NCI-H1048 (cell line): ENCODE results near the gene ALKBH3.

Experiments
- DNase-seq: peaks from one replicate; lab custom pipeline; 2025; lab: John Stamatoyannopoulos, UW

ALKBH3 gene

GRCh38 chr11:43941257-43941994 is 60.8 kb downstream of the ALKBH3 start:
- DNase-seq, result no peak

GRCh38 chr11:43942662-43943371 is 62.2 kb downstream of the ALKBH3 start:
- DNase-seq, result no peak

GRCh38 chr11:43943372-43943930 is 62.8 kb downstream of the ALKBH3 start:
- no peak for DNase-seq

- no peak for DNase-seq
These were observed 63.5 kb downstream of the ALKBH3 start for GRCh38 chr11:43943931-43944751.

- no peak for DNase-seq
These were observed 64.2 kb downstream of the ALKBH3 start for GRCh38 chr11:43944761-43945311.

GRCh38 chr11:43947003-43947500 is 66.4 kb downstream of the ALKBH3 start:
- DNase-seq, result no peak

- DNase-seq, result no peak
These were observed 67.2 kb downstream of the ALKBH3 start for GRCh38 chr11:43947815-43948214.

- no peak for DNase-seq
These were observed 68.0 kb downstream of the ALKBH3 start for GRCh38 chr11:43948341-43949225.

- DNase-seq, result no peak
These were observed 69.8 kb downstream of the ALKBH3 start for GRCh38 chr11:43950311-43950855.

- no peak for DNase-seq
These were observed 70.6 kb downstream of the ALKBH3 start for GRCh38 chr11:43951231-43951630.

- no peak for DNase-seq
These were observed 71.4 kb downstream of the ALKBH3 start for GRCh38 chr11:43952020-43952400.

GRCh38 chr11:43952401-43953342 is 72.0 kb downstream of the ALKBH3 start:
- DNase-seq, result no peak

- no peak for DNase-seq
These were observed 72.9 kb downstream of the ALKBH3 start for GRCh38 chr11:43953521-43953920.

- no peak for DNase-seq
These were observed 73.6 kb downstream of the ALKBH3 start for GRCh38 chr11:43954241-43954640.

GRCh38 chr11:43955381-43956118 is 74.9 kb downstream of the ALKBH3 start:
- DNase-seq, result no peak

GRCh38 chr11:43957571-43957970 is 76.9 kb downstream of the ALKBH3 start:
- DNase-seq, result no peak

GRCh38 chr11:43959321-43959995 is 78.8 kb downstream of the ALKBH3 start:
- DNase-seq, result no peak
